Esophagus squamous epithelium (tissue), 5 donors: ENCODE data around the gene YIPF1. TPM values are rescaled to one million over a fixed set of nuclear protein-coding genes. Genes with fewer than 3 reads are reported as not detected.

Source experiments
- DNase-seq: peaks from one replicate; lab custom pipeline; 2025; lab: John Stamatoyannopoulos, UW
- H3K27ac ChIP-seq, 4 donors: fragments of 200-600 bp; sonication (generic); one replicate each; pipeline ENCODE4 v1.5.1; 2016 to 2019; ENCODE audit warnings: mild to moderate bottlenecking in 1 of 4
- H3K27me3 ChIP-seq, 4 donors: fragments of 200-600 bp; sonication (generic); 1 replicate in 3 of 4; 2 replicates in 1 of 4; pipeline versions ENCODE4 v1.5.1 to v1.6.0; 2017 to 2021; ENCODE audit warnings: antibody characterized with exemption in 1 of 4
- H3K36me3 ChIP-seq, 3 donors: fragments of 200-600 bp; sonication (generic); one replicate each; pipeline ENCODE4 v1.5.1; 2016 to 2019
- H3K4me1 ChIP-seq, 3 donors: fragments of 200-600 bp; sonication (generic); one replicate each; pipeline ENCODE4 v1.5.1; 2017 to 2019
- H3K4me3 ChIP-seq, 4 donors: fragments of 200-600 bp; sonication (generic); 1 replicate in 3 of 4; 2 replicates in 1 of 4; pipeline ENCODE4 v1.5.1; 2016 to 2019; ENCODE audit warnings: mild to moderate bottlenecking in 2 of 4, moderate library complexity in 1 of 4
- H3K9me3 ChIP-seq, 3 donors: fragments of 200-600 bp; sonication (generic); one replicate each; pipeline ENCODE4 v1.5.1; 2016 to 2019
- CTCF ChIP-seq, 6 experiments: fragments of 450-650 bp in 4 of 6; fragments of 200-600 bp in 2 of 6; sonication (generic) in 2 of 6; IDR thresholded peaks; one replicate each; pipeline ENCODE4 v1.5.1; 2016 to 2019; ENCODE audit warnings: antibody characterized with exemption in 6 of 6, mild to moderate bottlenecking in 4 of 6, moderate library complexity in 4 of 6
- POLR2A ChIP-seq, 4 donors: fragments of 450-650 bp; IDR thresholded peaks; one replicate each; pipeline ENCODE4 v1.6.1; 2017; ENCODE audit warnings: antibody characterized with exemption in 4 of 4, mild to moderate bottlenecking in 4 of 4, moderate library complexity in 3 of 4
- WGBS, 2 donors: methylation state at CpG; one replicate each; pipeline ENCODE4 v1.1.5; 2018; 5-methylcytosine and 5-hydroxymethylcytosine counted together
- intact Hi-C: fragments of 100-400 bp; cut with DNase I; formaldehyde crosslinking; loops from one replicate; pipeline ENCODE4 v1.15.0; 2022
- total RNA-seq, 4 donors: library from RNA; depleted of rRNA; stranded (reverse); fragments of >200 nt; gene quantifications; one replicate each; pipeline ENCODE4 v1.1.0, GENCODE V29; 2016
- donor health status: DM: yes; HTN: yes; CAD: no.

YIPF1 gene
- 10 to 100 TPM; 15.8 to 25.3 (median 17.0) TPM for total RNA-seq

- H3K27me3 ChIP-seq, result no peaks in the 10 kb centered on the region
- peak within 1 kb of the TSS; percentile 84 to 92 (median 88) for H3K27ac ChIP-seq
- H3K4me3 ChIP-seq, result peak within 1 kb of the TSS; percentile 70 to 97 (median 82)
- peaks cover 0 to 34% (median 4%) of the 10 kb centered on the region in 3 donors for H3K36me3 ChIP-seq
- H3K9me3 ChIP-seq, result no peaks in the 10 kb centered on the region
- no peak for TF ChIP-seq CTCF (IDR thresholded peaks at IDR 0.05)
- peak in 2 of 4 donors; percentile 49 to 53 for TF ChIP-seq POLR2A (IDR thresholded peaks at IDR 0.05)
- intact Hi-C loops, result no loop called here
- peaks cover 4 to 36% (median 9%) of the 10 kb centered on the region in 3 donors for H3K4me1 ChIP-seq
- WGBS, 2 donors, result 0 to 6% methylated on average over 25 to 29 of the region's 62 CpGs
- peak; percentile 56 for DNase-seq
Measured at GRCh38 chr1:53889304-53890298, at the start of gene YIPF1. TSS of gene YIPF1 (minus strand) at chr1:53889797. CDS start at chr1:53888937, 860 bp downstream.

GRCh38 chr1:53938136-53938830 lies 48.7 kb upstream of the YIPF1 start:
- WGBS, 2 donors, result 91 to 92% methylated on average over 4 of the region's 4 CpGs
- DNase-seq, result no peak
- Histone ChIP-seq H3K36me3 (peaks cover 0 to 60% (median 3%) of the 10 kb centered on the region in 3 donors), H3K27ac (no peak overlapping the region), H3K4me1 (peaks cover 0 to 5% (median 0%) of the 10 kb centered on the region in 3 donors), H3K4me3 (no peak overlapping the region), H3K9me3 (peaks cover 0 to 13% (median 0%) of the 10 kb centered on the region in 3 donors), H3K27me3 (no peaks in the 10 kb centered on the region)
- intact Hi-C loops, result loop anchor here (5.0 kb wide), 1 partner anchor 41 kb away; no protein-coding TSS in a partner anchor
- no peak for TF ChIP-seq POLR2A (IDR thresholded peaks at IDR 0.05)
- TF ChIP-seq CTCF (IDR thresholded peaks at IDR 0.05), result no peak

GRCh38 chr1:53936430-53936829 lies 46.8 kb upstream of the YIPF1 start:
- Histone ChIP-seq H3K4me3 (no peak overlapping the region), H3K27ac (no peak overlapping the region), H3K36me3 (peaks cover 0 to 63% (median 3%) of the 10 kb centered on the region in 3 donors), H3K4me1 (peaks cover 0 to 5% (median 0%) of the 10 kb centered on the region in 3 donors), H3K27me3 (no peaks in the 10 kb centered on the region), H3K9me3 (peaks cover 0 to 16% (median 0%) of the 10 kb centered on the region in 3 donors)
- DNase-seq, result no peak
- 89 to 96% methylated on average over 1 of the region's 1 CpG for WGBS, 2 donors
- TF ChIP-seq CTCF (IDR thresholded peaks at IDR 0.05) (no peak), POLR2A (IDR thresholded peaks at IDR 0.05) (no peak)
- intact Hi-C loops, result loop anchor here (5.0 kb wide), 1 partner anchor 39 kb away; no protein-coding TSS in a partner anchor

- TF ChIP-seq CTCF (IDR thresholded peaks at IDR 0.05) (no peak), POLR2A (IDR thresholded peaks at IDR 0.05) (no peak)
- H3K27me3 ChIP-seq, result no peaks in the 10 kb centered on the region
- peaks cover 0 to 66% (median 3%) of the 10 kb centered on the region in 3 donors for H3K36me3 ChIP-seq
- H3K27ac ChIP-seq, result no peak overlapping the region
- intact Hi-C loops, result no loop called here
- H3K9me3 ChIP-seq, result peaks cover 0 to 16% (median 0%) of the 10 kb centered on the region in 3 donors
- no peak overlapping the region for H3K4me3 ChIP-seq
- DNase-seq, result no peak
- 100% methylated on average over 1 of the region's 1 CpG for WGBS, 2 donors
- H3K4me1 ChIP-seq, result no peaks in the 10 kb centered on the region
Measured at GRCh38 chr1:53934170-53934765, 44.7 kb upstream of the YIPF1 start.
